HEK293T (cell line): ENCODE results near the gene MRPL21.

Source experiments
- CTCF ChIA-PET: fragments of 350-600 bp; formaldehyde crosslinking; extraction: SDS; loops from one replicate; lab custom pipeline; 2021; ENCODE audit warnings: antibody characterized with exemption, inconsistent platforms; lab: Yijun Ruan, JAX
- POLR2A ChIA-PET: fragments of 350-600 bp; formaldehyde crosslinking; extraction: SDS; loops from one replicate; lab custom pipeline; 2020; ENCODE audit warnings: antibody characterized with exemption, inconsistent platforms; lab: Yijun Ruan, JAX
- DNase-seq: peaks from one replicate; pipeline ENCODE4 v3.0.0; 2012; ENCODE audit warnings: mixed read lengths; ENCODE audit errors: extremely low spot score
- ARNT ChIP-seq: fragments of 450-650 bp; IDR thresholded peaks from 2 replicates; pipeline ENCODE4 v1.6.1; 2017; ENCODE audit warnings: mild to moderate bottlenecking
- BHLHE40 ChIP-seq: fragments of 450-650 bp; IDR thresholded peaks from 2 replicates; pipeline ENCODE4 v1.6.1; 2016; ENCODE audit warnings: mild to moderate bottlenecking, moderate library complexity, borderline replicate concordance
- CTBP1 ChIP-seq: fragments of 450-650 bp; IDR thresholded peaks from 2 replicates; pipeline ENCODE4 v1.6.1; 2016; ENCODE audit warnings: borderline replicate concordance
- ELF4 ChIP-seq: fragments of 450-650 bp; IDR thresholded peaks from 2 replicates; pipeline ENCODE4 v1.6.1; 2017; ENCODE audit warnings: antibody characterized with exemption
- FOXA1 ChIP-seq: fragments of 450-650 bp; IDR thresholded peaks from 2 replicates; pipeline ENCODE4 v1.6.1; 2016; ENCODE audit warnings: mild to moderate bottlenecking
- FOXK2 ChIP-seq: fragments of 450-650 bp; IDR thresholded peaks from 2 replicates; pipeline ENCODE4 v1.6.1; 2016; ENCODE audit warnings: mild to moderate bottlenecking
- FOXM1 ChIP-seq: fragments of 450-650 bp; IDR thresholded peaks from 2 replicates; pipeline ENCODE4 v1.6.1; 2017; ENCODE audit warnings: mild to moderate bottlenecking, borderline replicate concordance
- HDGF ChIP-seq: fragments of 450-650 bp; IDR thresholded peaks from 2 replicates; pipeline ENCODE4 v1.6.1; 2017; ENCODE audit warnings: antibody characterized with exemption, borderline replicate concordance
- L3MBTL2 ChIP-seq: fragments of 450-650 bp; conservative IDR thresholded peaks from 2 replicates; pipeline ENCODE4 v1.6.1; 2016; ENCODE audit warnings: mild to moderate bottlenecking
- LEF1 ChIP-seq: fragments of 450-650 bp; IDR thresholded peaks from 2 replicates; pipeline ENCODE4 v1.6.1; 2017; ENCODE audit warnings: mild to moderate bottlenecking, borderline replicate concordance
- NFRKB ChIP-seq: fragments of 450-650 bp; IDR thresholded peaks from 2 replicates; pipeline ENCODE4 v1.6.1; 2016; ENCODE audit warnings: mild to moderate bottlenecking, moderate library complexity
- PKNOX1 ChIP-seq: fragments of 450-650 bp; IDR thresholded peaks from 2 replicates; pipeline ENCODE4 v1.6.1; 2016
- SP1 ChIP-seq: fragments of 450-650 bp; IDR thresholded peaks from 2 replicates; pipeline ENCODE4 v1.6.1; 2017
- SUZ12 ChIP-seq: fragments of 450-650 bp; IDR thresholded peaks from 2 replicates; pipeline ENCODE4 v1.6.1; 2016; ENCODE audit warnings: mild to moderate bottlenecking
- TARDBP ChIP-seq: fragments of 450-650 bp; IDR thresholded peaks from 2 replicates; pipeline ENCODE4 v1.6.1; 2016
- ZNF384 ChIP-seq: fragments of 450-650 bp; IDR thresholded peaks from 2 replicates; pipeline ENCODE4 v1.6.1; 2016

The MRPL21 gene

GRCh38 chr11:68913188-68913587 is 9.6 kb upstream of the MRPL21 start:
- no peak for TF ChIP-seq PKNOX1
- TF ChIP-seq FOXA1: no peak
- TF ChIP-seq HDGF: no peak
- TF ChIP-seq SP1: no peak
- TF ChIP-seq FOXM1: no peak
- TF ChIP-seq SUZ12: no peak
- TF ChIP-seq BHLHE40: no peak
- TF ChIP-seq CTBP1: no peak
- TF ChIP-seq ZNF384: no peak
- TF ChIP-seq NFRKB: no peak
- TF ChIP-seq TARDBP: no peak
- no peak for TF ChIP-seq FOXK2
- TF ChIP-seq ELF4: no peak
- no peak for TF ChIP-seq LEF1
- no peak for TF ChIP-seq ARNT
- POLR2A ChIA-PET: interaction anchor here (1.3 kb wide), 1 partner anchor 9 kb away, joined by 11 read pairs; the partner anchor contains the start of genes IGHMBP2 and MRPL21
- no peak for DNase-seq
- CTCF ChIA-PET: no interaction called here

GRCh38 chr11:68912254-68912653 is 8.6 kb upstream of the MRPL21 start:
- ChIA-PET CTCF (no interaction called here), POLR2A (no interaction called here)
- no peak for TF ChIP-seq NFRKB
- no peak for TF ChIP-seq HDGF
- TF ChIP-seq SP1: no peak
- TF ChIP-seq BHLHE40: no peak
- TF ChIP-seq FOXA1: no peak
- TF ChIP-seq L3MBTL2: no peak
- no peak for TF ChIP-seq TARDBP
- no peak for TF ChIP-seq FOXK2
- TF ChIP-seq ELF4: no peak
- TF ChIP-seq ZNF384: no peak
- no peak for TF ChIP-seq ARNT
- TF ChIP-seq CTBP1: no peak
- TF ChIP-seq SUZ12: no peak
- TF ChIP-seq PKNOX1: no peak
- no peak for TF ChIP-seq LEF1
- no peak for TF ChIP-seq FOXM1
- no peak for DNase-seq

- no peak for DNase-seq
- CTCF ChIA-PET: no interaction called here
- no peak for TF ChIP-seq ELF4
- no peak for TF ChIP-seq L3MBTL2
- no peak for TF ChIP-seq HDGF
- no peak for TF ChIP-seq ARNT
- no peak for TF ChIP-seq SUZ12
- TF ChIP-seq TARDBP: no peak
- no peak for TF ChIP-seq FOXK2
- TF ChIP-seq BHLHE40: no peak
- TF ChIP-seq ZNF384: no peak
- TF ChIP-seq SP1: no peak
- TF ChIP-seq NFRKB: no peak
- no peak for TF ChIP-seq FOXA1
- TF ChIP-seq PKNOX1: no peak
- no peak for TF ChIP-seq FOXM1
- no peak for TF ChIP-seq CTBP1
- no peak for TF ChIP-seq LEF1
- POLR2A ChIA-PET: no interaction called here
Measured at GRCh38 chr11:68911731-68912130, 8.1 kb upstream of the MRPL21 start.

GRCh38 chr11:68910965-68911364 is 7.3 kb upstream of the MRPL21 start:
- no peak for TF ChIP-seq CTBP1
- TF ChIP-seq ZNF384: no peak
- no peak for TF ChIP-seq TARDBP
- TF ChIP-seq NFRKB: no peak
- no peak for TF ChIP-seq FOXA1
- no peak for TF ChIP-seq FOXK2
- no peak for TF ChIP-seq PKNOX1
- TF ChIP-seq LEF1: no peak
- no peak for TF ChIP-seq ELF4
- no peak for TF ChIP-seq SP1
- TF ChIP-seq L3MBTL2: no peak
- TF ChIP-seq SUZ12: no peak
- TF ChIP-seq FOXM1: no peak
- POLR2A ChIA-PET: no interaction called here
- DNase-seq: no peak
- CTCF ChIA-PET: no interaction called here

- TF ChIP-seq FOXA1: no peak
- no peak for TF ChIP-seq TARDBP
- TF ChIP-seq ZNF384: no peak
- no peak for TF ChIP-seq ELF4
- TF ChIP-seq HDGF: no peak
- TF ChIP-seq FOXK2: no peak
- TF ChIP-seq L3MBTL2: no peak
- TF ChIP-seq LEF1: no peak
Measured at GRCh38 chr11:68908273-68908672, 4.6 kb upstream of the MRPL21 start.

More at GRCh38 chr11:68908273-68908672, 4.6 kb upstream of the MRPL21 start:
- DNase-seq: no peak
- CTCF ChIA-PET: no interaction called here
- POLR2A ChIA-PET: no interaction called here
